Esophagus (tissue), 2 donors: ENCODE measurements around the gene IFT88. TPM values are rescaled to one million over a fixed set of nuclear protein-coding genes. Genes with fewer than 3 reads are reported as not detected.
"Not testable (repeated sequence)": the region's sequence is repeated elsewhere in the genome, so short reads cannot be mapped to it uniquely, and the experiment has no call there.

Experiments
- H3K27ac ChIP-seq, 2 donors: one replicate each; pipeline ENCODE4 v1.5.1; 2013; ENCODE audit warnings: low read depth in 2 of 2, mild to moderate bottlenecking in 2 of 2, inconsistent platforms in 1 of 2, low read length in 1 of 2, moderate library complexity in 1 of 2
- H3K27me3 ChIP-seq, 2 donors: one replicate each; pipeline ENCODE4 v1.6.1; 2013; ENCODE audit warnings: low read length in 2 of 2, control low read depth in 1 of 2, mild to moderate bottlenecking in 1 of 2; ENCODE audit not compliant: insufficient read depth in 2 of 2, control insufficient read depth in 1 of 2
- H3K36me3 ChIP-seq, 2 donors: one replicate each; pipeline ENCODE4 v1.6.1; 2013; ENCODE audit warnings: low read length in 1 of 2; ENCODE audit not compliant: control insufficient read depth in 2 of 2, insufficient read depth in 2 of 2
- H3K4me1 ChIP-seq, 2 donors: one replicate each; pipeline ENCODE4 v1.6.1; 2013; ENCODE audit warnings: low read length in 1 of 2; ENCODE audit not compliant: control insufficient read depth in 2 of 2, insufficient read depth in 2 of 2
- H3K4me3 ChIP-seq, 2 donors: one replicate each; pipeline ENCODE4 v1.5.1; 2013; ENCODE audit warnings: low read length in 2 of 2, mild to moderate bottlenecking in 2 of 2, low read depth in 1 of 2, moderate library complexity in 1 of 2
- H3K9me3 ChIP-seq, 2 donors: one replicate each; pipeline ENCODE4 v1.6.1; 2013; ENCODE audit warnings: mild to moderate bottlenecking in 2 of 2, low read depth in 1 of 2, low read length in 1 of 2, moderate library complexity in 1 of 2; ENCODE audit not compliant: control insufficient read depth in 2 of 2, insufficient read depth in 1 of 2
- WGBS, 2 donors: extraction: QIAGEN DNeasy Blood & Tissue Kit; methylation state at CpG; one replicate each; pipeline ENCODE4 v1.1.7; 2013; 5-methylcytosine and 5-hydroxymethylcytosine counted together
- polyA plus RNA-seq, 2 donors: library from polyadenylated mRNA; stranded (reverse); fragments of 200-250 nt; gene quantifications; one replicate each; pipeline ENCODE4 v1.2.3, GENCODE V29; 2013
- donor health status: healthy with polysubstance abuse.
- donor health status: Bipolar disorder and iron deficiency.

IFT88 gene
- polyA plus RNA-seq, 2 donors: 3.1 TPM

GRCh38 chr13:20658451-20659040 is 91.6 kb downstream of the IFT88 start:
- WGBS, 2 donors: 69 to 72% methylated on average over 5 of the region's 5 CpGs
- Histone ChIP-seq H3K4me3 (no peak overlapping the region), H3K36me3 (peaks cover 0 to 2% of the 10 kb centered on the region in 2 donors), H3K4me1 (no peaks in the 10 kb centered on the region), H3K27me3 (no peaks in the 10 kb centered on the region), H3K9me3 (no peaks in the 10 kb centered on the region), H3K27ac (no peak overlapping the region)

- no peaks in the 10 kb centered on the region for H3K27me3 ChIP-seq
- no peak overlapping the region for H3K4me3 ChIP-seq
- no peak overlapping the region for H3K27ac ChIP-seq
- peaks cover 0 to 5% of the 10 kb centered on the region in 2 donors for H3K36me3 ChIP-seq
- H3K4me1 ChIP-seq: no peaks in the 10 kb centered on the region
- no peaks in the 10 kb centered on the region for H3K9me3 ChIP-seq
These were observed 97.4 kb downstream of the IFT88 start for GRCh38 chr13:20664351-20664750.

GRCh38 chr13:20666948-20667347 is 100.0 kb downstream of the IFT88 start:
- Histone ChIP-seq H3K9me3 (no peaks in the 10 kb centered on the region), H3K27me3 (no peaks in the 10 kb centered on the region), H3K4me3 (no peak overlapping the region), H3K4me1 (no peaks in the 10 kb centered on the region), H3K36me3 (peaks cover 0 to 5% of the 10 kb centered on the region in 2 donors), H3K27ac (no peak overlapping the region)
- WGBS, 2 donors: 89% methylated on average over 4 of the region's 4 CpGs

DNA sequence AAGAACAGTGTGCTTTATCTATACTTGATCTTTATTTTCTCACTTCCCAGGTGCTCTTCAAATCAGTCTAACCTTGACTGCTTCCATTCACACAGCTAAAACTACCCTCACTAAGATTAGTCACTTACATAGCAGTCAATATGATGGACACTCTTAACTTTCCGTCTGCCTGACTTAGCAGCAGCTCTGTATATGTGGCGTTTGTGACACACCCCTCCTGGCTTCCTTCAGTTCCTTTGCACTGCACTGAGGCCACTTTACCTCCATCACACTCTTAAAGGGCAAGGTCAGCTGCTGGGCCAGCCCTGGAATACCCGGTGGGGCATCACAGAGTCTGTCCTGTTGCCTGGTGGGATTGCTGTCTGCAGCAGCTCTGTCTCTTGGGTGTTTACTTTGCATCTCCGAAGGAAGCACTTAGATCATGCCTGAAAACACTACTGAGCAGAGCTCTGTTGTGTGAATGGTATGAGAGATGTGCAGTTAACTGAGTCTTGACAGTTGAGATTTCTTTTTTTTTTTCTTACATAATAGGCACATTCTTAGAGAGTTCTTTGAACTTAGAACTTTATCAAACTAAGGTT is 101.0 kb downstream of the IFT88 start:
- Histone ChIP-seq H3K4me1 (no peaks in the 10 kb centered on the region), H3K36me3 (peaks cover 0 to 5% of the 10 kb centered on the region in 2 donors)
- 53 to 55% methylated on average over 4 of the region's 4 CpGs for WGBS, 2 donors

DNA sequence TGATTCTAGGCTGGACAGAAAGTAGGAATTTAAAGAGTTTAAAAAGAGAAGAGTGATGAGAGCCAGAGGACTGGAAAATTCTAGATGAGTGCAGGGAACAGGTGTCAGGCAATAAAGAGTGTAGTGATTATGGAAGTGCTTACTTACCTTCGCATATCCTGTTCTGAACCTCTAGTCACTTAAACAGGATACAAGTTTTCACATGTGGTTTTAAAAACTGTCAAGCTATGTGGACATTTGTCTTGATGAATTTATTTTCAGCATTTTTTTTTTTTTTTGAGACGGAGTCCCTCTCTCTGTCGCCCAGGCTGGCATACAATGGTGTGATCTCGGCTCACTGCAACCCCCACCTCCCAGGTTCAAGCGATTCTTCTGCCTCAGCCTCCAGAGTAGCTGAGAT is 102.2 kb downstream of the IFT88 start:
- H3K4me1 ChIP-seq: no peaks in the 10 kb centered on the region
- no peaks in the 10 kb centered on the region for H3K27me3 ChIP-seq
- 74 to 75% methylated on average over 5 of the region's 5 CpGs for WGBS, 2 donors
- H3K9me3 ChIP-seq: no peaks in the 10 kb centered on the region
- peaks cover 0 to 3% of the 10 kb centered on the region in 2 donors for H3K36me3 ChIP-seq
- no peak overlapping the region for H3K27ac ChIP-seq
- H3K4me3 ChIP-seq: no peak overlapping the region

More for the DNA sequence above, 101.0 kb downstream of the IFT88 start:
- no peak overlapping the region for H3K4me3 ChIP-seq
- no peak overlapping the region for H3K27ac ChIP-seq
- H3K27me3 ChIP-seq: no peaks in the 10 kb centered on the region
- no peaks in the 10 kb centered on the region for H3K9me3 ChIP-seq

DNA sequence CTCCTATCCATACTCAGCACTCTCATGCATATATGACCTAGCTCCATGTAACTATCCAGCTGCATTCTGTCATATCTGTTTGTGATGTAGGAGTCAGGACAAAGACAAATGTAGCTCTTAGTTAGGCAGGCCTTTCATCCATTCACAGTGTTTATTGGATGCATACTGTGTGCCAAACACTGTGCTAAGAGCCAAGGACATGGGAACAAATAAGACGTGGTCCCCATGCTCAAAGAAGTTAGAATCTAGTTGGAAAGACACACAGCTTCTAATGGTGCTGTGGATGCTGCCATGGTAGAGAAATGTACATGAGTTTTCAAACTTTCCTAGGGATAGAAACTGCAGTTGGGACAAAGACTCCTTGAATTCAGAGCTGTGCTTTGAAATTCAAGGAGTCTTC is 104.8 kb downstream of the IFT88 start:
- Histone ChIP-seq H3K9me3 (no peaks in the 10 kb centered on the region), H3K27me3 (no peaks in the 10 kb centered on the region), H3K4me3 (no peak overlapping the region), H3K27ac (no peak overlapping the region), H3K36me3 (no peaks in the 10 kb centered on the region), H3K4me1 (no peaks in the 10 kb centered on the region)
- 85 to 88% methylated on average over 1 of the region's 1 CpG for WGBS, 2 donors

DNA sequence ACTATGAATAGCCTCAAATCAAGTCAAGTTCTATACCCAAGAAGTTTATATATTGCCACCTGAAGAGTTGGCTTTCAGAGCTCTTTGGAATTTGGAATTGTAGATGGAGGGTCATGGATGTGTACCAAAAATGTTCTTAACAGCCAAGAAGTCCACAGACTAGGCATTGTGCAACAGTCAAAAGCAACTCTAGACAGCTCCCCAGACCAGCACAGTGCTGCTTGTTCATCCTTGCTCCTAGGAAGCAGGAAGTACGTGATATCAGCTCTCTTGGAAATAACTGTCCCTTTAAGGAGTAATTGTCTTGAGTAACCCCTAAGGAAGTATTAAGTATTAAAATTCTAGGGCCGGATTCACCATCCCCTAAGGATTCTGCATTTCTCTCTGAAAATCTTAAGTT is 105.8 kb downstream of the IFT88 start:
- 59 to 68% methylated on average over 2 of the region's 2 CpGs for WGBS, 2 donors

GRCh38 chr13:20673715-20674114 is 106.8 kb downstream of the IFT88 start:
- Histone ChIP-seq H3K9me3 (no peaks in the 10 kb centered on the region), H3K27ac (no peak overlapping the region), H3K36me3 (no peaks in the 10 kb centered on the region), H3K4me1 (no peaks in the 10 kb centered on the region), H3K4me3 (no peak overlapping the region), H3K27me3 (no peaks in the 10 kb centered on the region)
- WGBS, 2 donors: 82 to 88% methylated on average over 5 of the region's 5 CpGs

More for the DNA sequence above, 105.8 kb downstream of the IFT88 start:
- H3K36me3 ChIP-seq: no peaks in the 10 kb centered on the region
- H3K4me3 ChIP-seq: no peak overlapping the region
- H3K4me1 ChIP-seq: no peaks in the 10 kb centered on the region
- H3K27ac ChIP-seq: no peak overlapping the region
- no peaks in the 10 kb centered on the region for H3K27me3 ChIP-seq
- H3K9me3 ChIP-seq: no peaks in the 10 kb centered on the region

GRCh38 chr13:20676213-20676612 is 109.3 kb downstream of the IFT88 start:
- Histone ChIP-seq H3K27ac (no peak overlapping the region), H3K9me3 (no peaks in the 10 kb centered on the region), H3K4me3 (no peak overlapping the region), H3K4me1 (no peaks in the 10 kb centered on the region), H3K36me3 (no peaks in the 10 kb centered on the region), H3K27me3 (no peaks in the 10 kb centered on the region)
- WGBS, 2 donors: 86 to 96% methylated on average over 2 of the region's 2 CpGs

- H3K4me3 ChIP-seq, H3K9me3 ChIP-seq, H3K4me1 ChIP-seq, H3K36me3 ChIP-seq, H3K27ac ChIP-seq, H3K27me3 ChIP-seq: not testable (repeated sequence)
- 66 to 82% methylated on average over 7 of the region's 7 CpGs for WGBS, 2 donors
These were observed 111.6 kb downstream of the IFT88 start for GRCh38 chr13:20678606-20679005.
